T-helper 2 cell (primary cell): ENCODE results near the gene ANKRD11.
A peak's percentile ranks its signal among the peaks of the same experiment; 100 is the strongest.
"Not testable (repeated sequence)": the region's sequence is repeated elsewhere in the genome, so short reads cannot be mapped to it uniquely, and the experiment has no call there.

Experiments used
- DNase-seq, 5 experiments: peaks; one replicate each; pipeline versions ENCODE4 v3.0.0 to v3.0.0-alpha.2; 2012 to 2022

ANKRD11 gene

GRCh38 chr16:89478576-89479221, 11.7 kb downstream of the ANKRD11 start:
- DNase-seq = no peak

DNA sequence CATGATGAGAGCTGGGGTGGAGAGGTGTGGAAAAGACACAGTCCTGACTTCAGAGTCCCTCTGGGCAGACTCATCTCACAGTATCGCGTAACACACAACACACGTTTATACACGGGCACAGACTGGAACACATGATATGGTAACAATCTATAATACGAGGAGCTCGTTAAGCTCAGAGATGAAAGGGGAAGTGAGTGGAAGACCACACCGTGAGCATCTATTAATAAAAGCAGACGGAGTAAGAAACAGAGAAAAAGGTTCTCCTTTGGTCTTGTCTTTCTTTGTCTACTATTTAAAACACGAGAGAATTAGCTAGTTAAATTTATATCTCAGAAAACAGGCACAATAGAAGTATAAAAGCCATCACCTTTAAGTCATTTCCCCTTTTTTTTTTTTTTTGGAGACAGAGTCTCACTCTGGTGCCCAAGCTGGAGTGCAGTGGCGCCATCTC, 13.5 kb downstream of the ANKRD11 start:
- DNase-seq = no peak

DNA sequence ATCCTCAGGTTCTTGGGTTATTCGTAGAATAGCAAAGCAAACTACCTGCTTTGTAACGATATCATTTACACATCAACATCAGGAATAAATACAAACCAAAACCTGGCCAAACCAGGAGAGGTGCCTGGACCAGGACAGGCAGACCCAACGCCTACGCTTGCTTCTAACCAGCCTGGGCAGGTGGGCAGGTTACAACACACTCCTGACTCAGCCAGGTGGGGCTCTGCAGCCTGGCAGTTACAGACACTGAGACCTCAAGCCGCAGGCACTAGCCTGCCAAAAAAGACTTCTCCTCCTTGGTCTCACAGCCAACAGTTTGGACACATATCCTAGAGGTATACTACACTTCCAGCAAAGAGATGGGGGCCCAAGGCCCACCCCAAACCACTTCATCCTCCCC, 14.0 kb downstream of the ANKRD11 start:
- no peak for DNase-seq

- DNase-seq = no peak
Observed at GRCh38 chr16:89475144-89475543, 15.2 kb downstream of the ANKRD11 start.

DNA sequence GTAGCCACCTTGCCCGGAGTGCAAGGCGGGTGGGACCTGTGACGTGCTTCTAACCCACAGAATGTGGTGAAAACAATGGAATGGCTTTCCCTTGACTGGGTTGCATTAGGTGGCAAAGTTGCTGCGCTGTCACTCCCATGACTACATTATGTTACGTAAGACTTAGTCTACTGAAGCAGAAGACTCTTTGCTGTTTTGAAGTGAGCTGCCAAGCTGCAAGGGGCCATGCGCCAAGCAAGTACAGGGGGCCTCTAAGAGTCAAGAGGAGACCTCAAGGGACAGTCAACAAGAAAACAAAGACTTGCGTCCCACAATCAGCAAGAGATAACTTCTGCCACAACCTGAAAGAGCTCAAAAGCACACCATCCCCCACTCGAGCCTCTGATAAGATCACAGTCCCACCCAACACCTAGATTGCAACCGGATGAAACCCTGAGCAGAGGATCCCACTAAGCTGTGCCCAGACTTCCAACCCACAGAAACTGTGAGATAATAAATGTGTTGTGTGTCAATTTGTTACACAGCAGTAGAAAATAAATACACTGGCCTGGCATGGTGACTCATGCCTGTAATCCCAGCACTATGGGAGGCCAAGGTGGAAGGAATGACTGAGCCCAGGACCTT, 16.5 kb downstream of the ANKRD11 start:
- peak in 2 of 5 experiments; percentile 12 to 80 for DNase-seq

GRCh38 chr16:89473136-89473712, 17.1 kb downstream of the ANKRD11 start:
- DNase-seq = no peak

GRCh38 chr16:89472711-89473075, 17.7 kb downstream of the ANKRD11 start:
- DNase-seq = peak in 1 of 5 experiments; percentile 12

DNA sequence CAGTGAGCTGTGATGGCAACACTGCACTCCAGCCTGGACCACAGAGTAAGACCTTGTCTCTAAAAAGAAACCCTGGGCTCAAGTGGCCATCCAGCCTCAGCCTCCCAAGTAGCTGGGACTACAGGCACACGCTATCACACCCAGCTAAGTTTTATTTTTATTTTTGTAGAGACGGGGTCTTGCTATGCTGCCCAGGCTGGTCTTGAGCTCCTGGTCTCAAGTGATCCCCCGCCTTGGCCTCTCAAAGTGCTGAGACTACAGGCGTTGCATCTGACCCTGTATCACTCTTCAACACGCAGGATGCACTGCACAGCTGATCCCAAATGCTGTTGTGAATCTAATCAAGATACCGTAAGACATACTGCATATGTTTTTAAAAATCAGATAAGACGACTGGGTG, 23.0 kb downstream of the ANKRD11 start:
- DNase-seq = peak in 1 of 5 experiments; percentile 72

DNA sequence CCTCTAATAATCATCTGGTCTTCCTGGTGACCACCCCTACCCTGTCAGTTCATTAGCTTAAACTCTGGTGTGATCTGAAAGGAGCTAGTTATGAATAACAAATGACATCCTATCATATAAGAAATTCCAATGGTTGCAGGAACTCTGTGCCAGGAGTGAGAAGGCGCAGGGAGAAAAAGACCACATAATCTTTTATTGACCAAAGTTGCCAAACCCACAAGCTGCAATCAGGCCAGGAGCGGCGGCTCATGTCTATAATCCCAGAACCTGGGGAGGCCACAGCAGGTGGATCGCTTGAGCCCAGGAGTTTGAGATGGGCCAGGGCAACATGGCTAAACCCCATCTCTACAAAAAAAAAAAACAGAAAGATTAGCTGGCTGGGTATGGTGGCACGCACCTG, 23.4 kb downstream of the ANKRD11 start:
- DNase-seq = no peak

GRCh38 chr16:89463312-89463711, 27.0 kb downstream of the ANKRD11 start:
- DNase-seq = not testable (repeated sequence)

GRCh38 chr16:89462639-89463038, 27.7 kb downstream of the ANKRD11 start:
- not testable (repeated sequence) for DNase-seq

GRCh38 chr16:89461890-89462289, 28.5 kb downstream of the ANKRD11 start:
- not testable (repeated sequence) for DNase-seq

DNA sequence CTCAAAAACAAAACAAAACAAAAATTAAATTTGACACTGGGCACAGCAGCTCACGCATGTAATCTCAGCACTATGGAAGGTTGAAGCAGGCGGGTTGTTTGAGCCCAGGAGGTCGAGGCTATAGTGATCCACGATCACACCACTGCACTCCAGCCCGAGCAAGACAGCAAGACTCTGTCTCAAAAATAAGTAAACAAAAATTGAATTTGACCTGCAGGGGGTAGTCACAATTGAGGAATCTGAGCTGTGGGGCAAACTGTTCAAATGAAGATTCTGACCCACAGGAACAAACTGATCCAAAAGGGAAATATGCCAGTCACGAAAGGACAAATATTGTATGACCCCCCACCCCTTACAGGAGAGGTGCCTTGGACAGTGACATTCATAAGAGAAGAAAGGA, 29.8 kb downstream of the ANKRD11 start:
- no peak for DNase-seq

GRCh38 chr16:89458967-89459366, 31.4 kb downstream of the ANKRD11 start:
- DNase-seq = no peak

GRCh38 chr16:89458551-89458950, 31.8 kb downstream of the ANKRD11 start:
- no peak for DNase-seq

DNA sequence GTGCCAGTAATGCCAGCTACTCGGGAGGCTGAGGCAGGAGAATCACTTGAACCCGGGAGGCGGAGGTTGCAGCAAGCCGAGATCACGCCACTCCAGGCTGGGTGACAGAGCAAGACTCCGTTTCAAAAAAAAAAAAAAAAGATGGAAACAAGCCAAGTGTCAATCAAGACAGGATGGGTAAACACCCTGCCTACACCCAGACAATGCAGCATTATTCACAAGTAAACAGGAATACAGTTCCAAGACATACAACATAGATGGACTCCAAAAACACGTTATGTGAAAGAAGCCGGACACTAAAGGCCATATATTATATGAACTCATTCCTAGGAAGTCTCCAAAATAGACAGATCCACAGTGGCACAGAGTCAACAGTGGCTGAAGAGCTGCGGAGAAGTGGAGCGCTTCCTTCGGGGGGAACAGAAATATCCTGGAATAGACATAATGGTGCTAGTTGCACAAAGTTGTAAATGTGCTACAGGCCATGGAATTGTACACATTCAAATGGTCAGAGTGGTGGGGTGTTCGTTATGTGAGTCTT, 33.9 kb downstream of the ANKRD11 start:
- DNase-seq = no peak

GRCh38 chr16:89455692-89456091, 34.7 kb downstream of the ANKRD11 start:
- DNase-seq = no peak

- peak in 1 of 5 experiments; percentile 71 for DNase-seq
Observed at GRCh38 chr16:89455178-89455577, 35.2 kb downstream of the ANKRD11 start.

GRCh38 chr16:89454378-89455125, 35.8 kb downstream of the ANKRD11 start:
- DNase-seq = not testable (repeated sequence)

- DNase-seq = peak in 1 of 5 experiments; percentile 63
Observed at GRCh38 chr16:89453501-89454321, 36.6 kb downstream of the ANKRD11 start.

DNA sequence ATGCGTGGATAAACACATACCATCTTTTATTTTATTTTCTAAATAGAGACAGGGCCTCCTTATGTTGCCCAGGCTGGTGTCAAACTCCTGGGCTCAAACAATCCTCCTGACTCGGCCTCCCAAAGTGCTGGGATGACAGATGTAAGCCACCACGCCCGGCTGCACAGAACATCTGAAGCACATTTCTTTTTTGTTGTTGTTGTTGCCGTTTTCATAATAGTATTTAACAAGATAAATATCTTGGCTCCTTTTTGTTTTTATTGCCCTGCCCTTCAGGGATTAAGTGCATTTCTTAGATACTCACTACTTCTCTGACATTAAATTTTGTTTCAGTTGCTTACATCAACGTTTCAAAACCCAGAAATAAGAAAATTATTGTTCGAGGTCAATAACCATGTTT, 37.4 kb downstream of the ANKRD11 start:
- DNase-seq = no peak

DNA sequence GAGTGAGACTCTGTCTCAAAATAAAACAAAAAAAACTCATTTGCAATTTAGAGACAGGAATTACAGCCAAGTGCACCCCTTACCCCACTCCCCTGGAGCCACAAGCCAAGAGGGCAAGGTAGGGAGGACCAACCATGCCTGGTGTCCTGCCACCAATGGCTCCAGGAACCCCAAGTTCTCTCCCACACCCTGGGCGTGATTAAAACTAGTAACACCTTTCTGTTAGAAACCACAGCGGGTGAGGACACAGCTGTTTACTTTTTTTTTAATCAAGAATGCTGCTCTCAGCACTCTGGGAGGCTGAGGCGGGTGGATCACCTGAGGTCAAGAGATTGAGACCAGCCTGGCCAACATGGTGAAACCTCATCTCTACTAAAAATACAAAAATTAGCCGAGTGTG, 38.1 kb downstream of the ANKRD11 start:
- DNase-seq = peak in 2 of 5 experiments; percentile 21 to 41
